WTC11 (cell line): ENCODE results near the gene ATP5PB. TPM values are rescaled to one million over a fixed set of nuclear protein-coding genes. Genes with fewer than 3 reads are reported as not detected.

Source experiments
- ATAC-seq: fragments of 200-7000 bp; cut with Tn5 transposase; 2 replicates; pipeline ENCODE4 v1.10.0; 2021; ENCODE audit warnings: mild to moderate bottlenecking, moderate library complexity
- CTCF ChIA-PET: fragments of 300-600 bp; sonication (Branson Sonifier 250); formaldehyde crosslinking; loops from one replicate; lab custom pipeline; 2021; ENCODE audit warnings: antibody characterized with exemption; lab: Charles Lee
- POLR2A ChIA-PET: fragments of 350-600 bp; sonication (Branson Sonifier 250); formaldehyde crosslinking; loops from one replicate; lab custom pipeline; 2021; ENCODE audit warnings: antibody characterized with exemption; lab: Charles Lee
- DNase-seq: peaks from one replicate; pipeline ENCODE4 v3.0.0; 2021; ENCODE audit warnings: low spot score
- H3K27ac Mint-ChIP-seq: 2 replicates; pipeline ENCODE4 v1.8.0; 2021; ENCODE audit warnings: mixed read lengths
- H3K27me3 Mint-ChIP-seq: 2 replicates; pipeline ENCODE4 v1.8.0; 2021; ENCODE audit warnings: low read depth, mild to moderate bottlenecking, moderate library complexity, mixed read lengths
- H3K36me3 Mint-ChIP-seq: 2 replicates; pipeline ENCODE4 v1.8.0; 2021; ENCODE audit warnings: mixed read lengths
- H3K4me1 Mint-ChIP-seq: 2 replicates; pipeline ENCODE4 v1.8.0; 2022; ENCODE audit warnings: mixed read lengths
- H3K4me3 Mint-ChIP-seq: 2 replicates; pipeline ENCODE4 v1.8.0; 2021; ENCODE audit warnings: mild to moderate bottlenecking, moderate library complexity, mixed read lengths
- H3K9me3 Mint-ChIP-seq: 2 replicates; pipeline ENCODE4 v1.8.0; 2021; ENCODE audit warnings: mixed read lengths
- AFF4 ChIP-seq: sonication (generic); formaldehyde crosslinking; IDR thresholded peaks from 2 replicates; pipeline ENCODE4 v1.8.1; 2023; ENCODE audit warnings: mild to moderate bottlenecking, missing genetic modification reagents, borderline replicate concordance
- ATF3 ChIP-seq: sonication (generic); formaldehyde crosslinking; conservative IDR thresholded peaks from 2 replicates; pipeline ENCODE4 v1.8.1; 2022; ENCODE audit warnings: mild to moderate bottlenecking, missing genetic modification reagents
- CREM ChIP-seq: sonication (generic); formaldehyde crosslinking; IDR thresholded peaks from 2 replicates; pipeline ENCODE4 v1.8.1; 2022; ENCODE audit warnings: mild to moderate bottlenecking, missing genetic modification reagents, moderate library complexity
- ERG ChIP-seq: fragments of 250-450 bp; sonication (Bioruptor Pico); IDR thresholded peaks from 2 replicates; pipeline ENCODE4 v1.8.0; 2021; ENCODE audit warnings: mild to moderate bottlenecking
- ETV6 ChIP-seq: sonication (generic); formaldehyde crosslinking; IDR thresholded peaks from 2 replicates; pipeline ENCODE4 v1.8.1; 2022; ENCODE audit warnings: mild to moderate bottlenecking, missing genetic modification reagents
- FOXP1 ChIP-seq: sonication (generic); formaldehyde crosslinking; IDR thresholded peaks from 2 replicates; pipeline ENCODE4 v1.8.0; 2022; ENCODE audit warnings: missing genetic modification reagents, mild to moderate bottlenecking, moderate library complexity, borderline replicate concordance
- MLX ChIP-seq: sonication (generic); formaldehyde crosslinking; IDR thresholded peaks from 2 replicates; pipeline ENCODE4 v1.8.1; 2023; ENCODE audit warnings: mild to moderate bottlenecking, missing genetic modification reagents, moderate library complexity
- NFATC4 ChIP-seq: fragments of 250-450 bp; sonication (Bioruptor Pico); IDR thresholded peaks from 2 replicates; pipeline ENCODE4 v1.9.0; 2021; ENCODE audit warnings: mild to moderate bottlenecking
- NFE2L1 ChIP-seq: sonication (generic); formaldehyde crosslinking; IDR thresholded peaks from 2 replicates; pipeline ENCODE4 v1.8.1; 2023; ENCODE audit warnings: missing genetic modification reagents
- SP1 ChIP-seq: sonication (generic); formaldehyde crosslinking; conservative IDR thresholded peaks from 2 replicates; pipeline ENCODE4 v1.8.1; 2022; ENCODE audit warnings: missing genetic modification reagents
- TCF7 ChIP-seq: sonication (generic); formaldehyde crosslinking; IDR thresholded peaks from 2 replicates; pipeline ENCODE4 v1.8.0; 2022; ENCODE audit warnings: mild to moderate bottlenecking, low read depth, missing genetic modification reagents, moderate library complexity
- TP53 ChIP-seq: sonication (generic); formaldehyde crosslinking; IDR thresholded peaks from 2 replicates; pipeline ENCODE4 v1.8.1; 2023; ENCODE audit warnings: mild to moderate bottlenecking, missing genetic modification reagents
- USF1 ChIP-seq: sonication (generic); formaldehyde crosslinking; IDR thresholded peaks from 2 replicates; pipeline ENCODE4 v1.8.0; 2022; ENCODE audit warnings: mild to moderate bottlenecking, missing genetic modification reagents
- ZNF138 ChIP-seq: sonication (generic); formaldehyde crosslinking; conservative IDR thresholded peaks from 2 replicates; pipeline ENCODE4 v1.8.1; 2022; ENCODE audit warnings: mild to moderate bottlenecking, moderate library complexity, missing genetic modification reagents
- ZNF263 ChIP-seq: sonication (generic); formaldehyde crosslinking; IDR thresholded peaks from 2 replicates; pipeline ENCODE4 v1.8.1; 2022; ENCODE audit warnings: low read depth, mild to moderate bottlenecking, moderate library complexity, missing genetic modification reagents
- ZNF423 ChIP-seq: fragments of 250-450 bp; sonication (Bioruptor Pico); IDR thresholded peaks from 2 replicates; pipeline ENCODE4 v2.1.2; 2022; ENCODE audit warnings: mild to moderate bottlenecking, moderate library complexity
- ZNF512 ChIP-seq: sonication (generic); formaldehyde crosslinking; IDR thresholded peaks from 2 replicates; pipeline ENCODE4 v1.8.1; 2022; ENCODE audit warnings: missing genetic modification reagents, borderline replicate concordance
- total RNA-seq: library from RNA; stranded (reverse); gene quantifications from 3 replicates; pipeline ENCODE4 v1.2.3, GENCODE V29; 2021

Gene ATP5PB
- total RNA-seq, 1 experiment from 2014 or later: 284 TPM

- POLR2A ChIA-PET: no interaction called here
- Mint-ChIP-seq H3K27ac (no peak overlapping the region), H3K9me3 (no peaks in the 10 kb centered on the region), H3K4me3 (no peak overlapping the region), H3K4me1 (peaks cover 14% of the 10 kb centered on the region), H3K27me3 (no peaks in the 10 kb centered on the region), H3K36me3 (peaks cover 74% of the 10 kb centered on the region)
- ATAC-seq: no peak
- DNase-seq: no peak
- CTCF ChIA-PET: no interaction called here
- TF ChIP-seq TCF7 (CRISPR knock-in tag): no peak
- no peak for TF ChIP-seq ZNF423 (CRISPR knock-in tag)
- TF ChIP-seq ZNF512 (CRISPR knock-in tag): no peak
- no peak for TF ChIP-seq NFATC4
- TF ChIP-seq ETV6 (CRISPR knock-in tag): no peak
- TF ChIP-seq NFE2L1 (CRISPR knock-in tag): no peak
- no peak for TF ChIP-seq TP53
- TF ChIP-seq SP1 (CRISPR knock-in tag): no peak
- TF ChIP-seq CREM (CRISPR knock-in tag): no peak
- TF ChIP-seq MLX (CRISPR knock-in tag): no peak
- no peak for TF ChIP-seq USF1 (CRISPR knock-in tag)
These were observed 5.2 kb upstream of the ATP5PB start for GRCh38 chr1:111444031-111444430.

- ATAC-seq (no peak), DNase-seq (no peak)
- no peak overlapping the region for H3K27ac Mint-ChIP-seq
- peaks cover 53% of the 10 kb centered on the region for H3K36me3 Mint-ChIP-seq
- H3K4me1 Mint-ChIP-seq: peaks cover 30% of the 10 kb centered on the region
- CTCF ChIA-PET: no interaction called here
- no peaks in the 10 kb centered on the region for H3K27me3 Mint-ChIP-seq
- H3K9me3 Mint-ChIP-seq: no peaks in the 10 kb centered on the region
- no peak overlapping the region for H3K4me3 Mint-ChIP-seq
- TF ChIP-seq ZNF263 (CRISPR knock-in tag) (no peak), FOXP1 (CRISPR knock-in tag) (no peak), ZNF138 (CRISPR knock-in tag) (no peak), AFF4 (CRISPR knock-in tag) (no peak), ATF3 (CRISPR knock-in tag) (no peak), ETV6 (CRISPR knock-in tag) (no peak), ERG (CRISPR knock-in tag) (no peak)
- POLR2A ChIA-PET: no interaction called here
These were observed 2.7 kb upstream of the ATP5PB start for GRCh38 chr1:111446546-111446945.
